ENCODE measurements around the gene CCR8.

Gene CCR8

GRCh38 chr3:39329493-39329892 lies at the start of gene CCR8:
Gene CCR8, plus strand, starts transcription at chr3:39329709. Its CDS starts 2,623 bp downstream, at chr3:39332332.
- DNase-seq (ENCODE audit: low spot score) = no peak

- no peak for DNase-seq (ENCODE audit: low spot score)
Observed at GRCh38 chr3:39279745-39280517, 49.6 kb upstream of the CCR8 start, which contains the start of gene CX3CR1. Gene CX3CR1, minus strand, starts transcription at chr3:39280036. Its CDS starts 13,527 bp downstream, at chr3:39266509.

GRCh38 chr3:39280571-39280970 lies 48.9 kb upstream of the CCR8 start:
- DNase-seq (ENCODE audit: low spot score) = no peak

- DNase-seq (ENCODE audit: low spot score) = no peak
Observed at GRCh38 chr3:39281533-39281932, 48.0 kb upstream of the CCR8 start.

- no peak for DNase-seq (ENCODE audit: low spot score)
Observed at GRCh38 chr3:39282057-39282456, 47.5 kb upstream of the CCR8 start.

- DNase-seq (ENCODE audit: low spot score) = no peak
Observed at GRCh38 chr3:39284457-39284881, 45.0 kb upstream of the CCR8 start.

GRCh38 chr3:39285332-39285731 lies 44.2 kb upstream of the CCR8 start:
- DNase-seq (ENCODE audit: low spot score) = no peak

GRCh38 chr3:39286771-39287170 lies 42.7 kb upstream of the CCR8 start:
- no peak for DNase-seq (ENCODE audit: low spot score)

GRCh38 chr3:39287216-39288164 lies 42.0 kb upstream of the CCR8 start:
- DNase-seq (ENCODE audit: low spot score) = no peak

- peak; percentile 53 for DNase-seq (ENCODE audit: low spot score)
Observed at GRCh38 chr3:39288300-39288808, 41.2 kb upstream of the CCR8 start.

GRCh38 chr3:39289107-39289506 lies 40.4 kb upstream of the CCR8 start:
- DNase-seq (ENCODE audit: low spot score) = no peak

GRCh38 chr3:39290255-39290654 lies 39.3 kb upstream of the CCR8 start:
- DNase-seq (ENCODE audit: low spot score) = no peak

- peak; percentile 49 for DNase-seq (ENCODE audit: low spot score)
Observed at GRCh38 chr3:39291903-39292329, 37.6 kb upstream of the CCR8 start.

GRCh38 chr3:39292961-39293360 lies 36.5 kb upstream of the CCR8 start:
- DNase-seq (ENCODE audit: low spot score) = no peak

GRCh38 chr3:39294446-39295183 lies 34.9 kb upstream of the CCR8 start:
- DNase-seq (ENCODE audit: low spot score) = no peak

- DNase-seq (ENCODE audit: low spot score) = no peak
Observed at GRCh38 chr3:39295184-39295775, 34.2 kb upstream of the CCR8 start.

- no peak for DNase-seq (ENCODE audit: low spot score)
Observed at GRCh38 chr3:39296197-39297077, 33.1 kb upstream of the CCR8 start.

GRCh38 chr3:39299279-39299678 lies 30.2 kb upstream of the CCR8 start:
- no peak for DNase-seq (ENCODE audit: low spot score)

- DNase-seq (ENCODE audit: low spot score) = no peak
Observed at GRCh38 chr3:39302178-39302577, 27.3 kb upstream of the CCR8 start.

GRCh38 chr3:39313289-39313688 lies 16.2 kb upstream of the CCR8 start:
- DNase-seq (ENCODE audit: low spot score) = no peak
